Lower lobe of right lung (tissue), 2 donors: ENCODE data around the gene DUSP10. TPM values are rescaled to one million over a fixed set of nuclear protein-coding genes. Genes with fewer than 3 reads are reported as not detected.

Source experiments
- ATAC-seq, 2 donors: fragments of 200-7000 bp; cut with Tn5 transposase; one replicate each; pipeline ENCODE4 v1.9.1; 2020 to 2022; ENCODE audit warnings: mild to moderate bottlenecking in 2 of 2, moderate library complexity in 2 of 2
- DNase-seq: peaks from one replicate; pipeline ENCODE4 v3.0.0-alpha.2; 2020
- H3K27ac ChIP-seq: fragments of 200-600 bp; one replicate; pipeline ENCODE4 v1.8.0; 2022
- H3K27me3 ChIP-seq: fragments of 200-600 bp; one replicate; pipeline ENCODE4 v1.8.0; 2022; ENCODE audit warnings: low read depth
- H3K36me3 ChIP-seq: fragments of 200-600 bp; one replicate; pipeline ENCODE4 v1.8.0; 2022; ENCODE audit warnings: mild to moderate bottlenecking
- H3K4me1 ChIP-seq: fragments of 200-600 bp; one replicate; pipeline ENCODE4 v1.8.0; 2022
- H3K4me3 ChIP-seq: fragments of 200-600 bp; one replicate; pipeline ENCODE4 v1.8.0; 2022; ENCODE audit warnings: mild to moderate bottlenecking
- H3K9me3 ChIP-seq: fragments of 200-600 bp; one replicate; pipeline ENCODE4 v1.8.0; 2022
- intact Hi-C: fragments of 100-400 bp; cut with DNase I; formaldehyde crosslinking; loops from one replicate; pipeline ENCODE4 v1.11.0; 2022
- total RNA-seq: library from RNA; stranded (reverse); fragmentation: NEBNext Ultra II Directional; extraction: Animal tissue kit (Norgen Biotek cat#: 25700); gene quantifications from one replicate; pipeline ENCODE4 v1.2.1, GENCODE V29; 2021
- TF ChIP-seq, protein P1 (sequence below): fragments of 200-600 bp; IDR thresholded peaks from one replicate; pipeline ENCODE4 v1.8.0; 2022; ENCODE audit warnings: antibody characterized with exemption, mild to moderate bottlenecking
- donor health status: DM: no; HTN: yes; CAD: no; lungs with severe emphysema.

Gene DUSP10
- total RNA-seq, 1 donor from 2014 or later = 8.7 TPM

DNA sequence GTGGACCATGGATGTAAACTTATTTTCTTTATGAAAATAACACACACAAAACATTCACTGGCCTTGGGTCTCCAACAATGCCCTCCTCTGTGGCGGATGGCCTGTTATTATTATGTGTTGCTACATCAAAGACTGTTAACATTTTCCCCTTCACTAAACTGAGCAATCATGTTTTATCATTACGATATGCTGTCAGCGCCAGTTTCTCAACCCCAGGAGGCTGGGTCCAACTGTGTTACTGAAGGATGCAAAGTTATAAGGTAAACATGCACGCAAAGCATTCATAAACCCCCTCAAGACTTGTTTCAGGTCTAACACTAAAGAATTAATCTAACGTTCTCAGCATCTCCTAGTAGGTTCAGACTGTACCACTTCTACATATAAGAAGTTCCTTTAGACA is 6.0 kb upstream of the DUSP10 start:
- DNase-seq = no peak
- no peak for ATAC-seq
- Histone ChIP-seq H3K4me3 (no peak overlapping the region), H3K4me1 (peaks cover 6% of the 10 kb centered on the region), H3K27me3 (no peaks in the 10 kb centered on the region), H3K27ac (no peak overlapping the region), H3K9me3 (no peaks in the 10 kb centered on the region), H3K36me3 (no peaks in the 10 kb centered on the region)
- intact Hi-C loops = no loop called here
- TF ChIP-seq, protein P1, sequence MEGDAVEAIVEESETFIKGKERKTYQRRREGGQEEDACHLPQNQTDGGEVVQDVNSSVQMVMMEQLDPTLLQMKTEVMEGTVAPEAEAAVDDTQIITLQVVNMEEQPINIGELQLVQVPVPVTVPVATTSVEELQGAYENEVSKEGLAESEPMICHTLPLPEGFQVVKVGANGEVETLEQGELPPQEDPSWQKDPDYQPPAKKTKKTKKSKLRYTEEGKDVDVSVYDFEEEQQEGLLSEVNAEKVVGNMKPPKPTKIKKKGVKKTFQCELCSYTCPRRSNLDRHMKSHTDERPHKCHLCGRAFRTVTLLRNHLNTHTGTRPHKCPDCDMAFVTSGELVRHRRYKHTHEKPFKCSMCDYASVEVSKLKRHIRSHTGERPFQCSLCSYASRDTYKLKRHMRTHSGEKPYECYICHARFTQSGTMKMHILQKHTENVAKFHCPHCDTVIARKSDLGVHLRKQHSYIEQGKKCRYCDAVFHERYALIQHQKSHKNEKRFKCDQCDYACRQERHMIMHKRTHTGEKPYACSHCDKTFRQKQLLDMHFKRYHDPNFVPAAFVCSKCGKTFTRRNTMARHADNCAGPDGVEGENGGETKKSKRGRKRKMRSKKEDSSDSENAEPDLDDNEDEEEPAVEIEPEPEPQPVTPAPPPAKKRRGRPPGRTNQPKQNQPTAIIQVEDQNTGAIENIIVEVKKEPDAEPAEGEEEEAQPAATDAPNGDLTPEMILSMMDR = no peak

DNA sequence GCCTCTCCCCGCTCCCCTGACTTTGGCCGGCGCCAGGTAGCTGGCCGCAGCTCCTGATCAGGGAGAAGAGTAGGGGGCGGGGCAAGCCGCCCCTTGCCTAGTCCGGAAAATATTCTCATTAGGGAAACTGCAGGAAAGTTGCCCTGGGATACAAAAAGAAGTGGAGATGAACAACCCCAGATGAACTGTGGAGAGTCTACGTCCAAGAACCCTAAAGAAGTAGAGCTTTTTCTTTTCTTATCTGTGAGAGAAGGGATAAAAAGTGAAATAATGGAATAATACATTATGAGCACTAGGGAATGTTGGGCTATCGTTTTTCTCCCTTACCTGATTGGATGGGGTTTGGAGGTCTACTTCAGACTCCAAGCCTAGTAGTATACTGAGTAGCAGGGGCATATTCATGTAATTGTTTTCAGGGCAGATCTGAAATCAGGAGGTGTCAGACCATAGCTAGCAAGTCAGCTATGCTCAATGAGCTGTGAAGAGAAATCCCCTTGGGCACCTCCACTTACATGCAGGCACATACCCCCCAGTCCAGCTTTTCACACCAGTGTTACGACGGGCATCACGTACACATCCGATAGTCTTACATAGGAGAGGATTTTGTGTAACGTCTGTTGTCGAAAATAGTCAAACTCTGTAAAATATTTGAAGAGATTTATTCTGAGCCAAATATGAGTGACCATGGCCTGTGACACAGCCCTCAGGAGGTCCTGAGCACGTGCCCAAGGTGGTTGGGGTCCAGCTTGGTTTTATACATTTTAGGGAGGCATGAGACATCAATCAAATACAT is 1.7 kb upstream of the DUSP10 start:
- DNase-seq = no peak
- Histone ChIP-seq H3K4me3 (peak overlapping the region; percentile 76), H3K27me3 (no peaks in the 10 kb centered on the region), H3K27ac (peak overlapping the region; percentile 99), H3K9me3 (no peaks in the 10 kb centered on the region), H3K4me1 (peaks cover 24% of the 10 kb centered on the region), H3K36me3 (no peaks in the 10 kb centered on the region)
- intact Hi-C loops = no loop called here
- TF ChIP-seq, protein P1 = no peak
- ATAC-seq = peak in 1 of 2 donors; percentile 50

DNA sequence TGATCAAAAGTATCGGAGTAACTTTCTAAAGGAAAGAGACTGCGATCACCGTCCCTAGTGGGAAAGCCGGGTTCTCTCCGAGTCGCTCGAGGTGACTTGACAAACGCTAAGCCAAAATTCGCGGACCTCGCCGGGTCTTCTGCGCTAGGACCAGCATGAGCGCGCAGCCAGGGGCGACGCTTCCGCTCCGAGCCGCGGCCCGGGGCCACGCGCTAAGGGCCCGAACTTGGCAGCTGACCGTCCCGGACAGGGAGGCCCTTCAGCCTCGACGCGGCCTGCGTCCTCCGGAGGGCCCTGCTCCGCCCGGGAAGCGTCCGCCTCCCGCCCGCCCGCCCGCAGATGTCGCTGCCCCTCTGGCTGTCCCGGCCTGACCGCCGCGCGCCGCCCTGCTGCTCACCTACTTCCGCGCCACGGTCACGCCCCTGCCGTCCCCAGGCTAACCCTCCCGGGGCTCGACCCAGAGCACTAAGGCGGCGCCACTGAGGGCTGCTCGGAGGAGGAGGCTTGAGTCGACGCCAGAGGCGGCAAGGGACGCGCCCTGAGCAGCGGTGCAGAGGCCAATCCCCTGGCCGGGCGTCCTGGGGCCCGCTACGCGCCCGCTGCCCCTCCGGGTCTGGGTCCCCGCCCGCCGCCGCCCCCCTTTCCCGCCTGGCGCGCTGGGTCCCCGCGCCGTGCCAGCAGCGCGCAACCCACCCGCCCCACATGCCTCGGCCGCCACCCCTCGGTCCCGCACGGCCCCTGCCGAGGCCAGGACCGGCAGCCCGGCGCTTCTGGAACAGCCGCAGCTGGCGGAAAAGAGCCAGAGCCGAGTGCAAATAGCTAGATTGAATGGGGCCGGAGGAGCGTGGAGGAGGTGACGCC is 896 bp upstream of the DUSP10 start:
- Histone ChIP-seq H3K36me3 (no peaks in the 10 kb centered on the region), H3K4me1 (peaks cover 24% of the 10 kb centered on the region), H3K4me3 (peak overlapping the region; percentile 76), H3K27ac (peak overlapping the region; percentile 99), H3K9me3 (no peaks in the 10 kb centered on the region), H3K27me3 (no peaks in the 10 kb centered on the region)
- intact Hi-C loops = no loop called here
- ATAC-seq = peak; percentile 90 to 91
- DNase-seq = peak; percentile 96
- TF ChIP-seq, protein P1 = peak; percentile 43

DNA sequence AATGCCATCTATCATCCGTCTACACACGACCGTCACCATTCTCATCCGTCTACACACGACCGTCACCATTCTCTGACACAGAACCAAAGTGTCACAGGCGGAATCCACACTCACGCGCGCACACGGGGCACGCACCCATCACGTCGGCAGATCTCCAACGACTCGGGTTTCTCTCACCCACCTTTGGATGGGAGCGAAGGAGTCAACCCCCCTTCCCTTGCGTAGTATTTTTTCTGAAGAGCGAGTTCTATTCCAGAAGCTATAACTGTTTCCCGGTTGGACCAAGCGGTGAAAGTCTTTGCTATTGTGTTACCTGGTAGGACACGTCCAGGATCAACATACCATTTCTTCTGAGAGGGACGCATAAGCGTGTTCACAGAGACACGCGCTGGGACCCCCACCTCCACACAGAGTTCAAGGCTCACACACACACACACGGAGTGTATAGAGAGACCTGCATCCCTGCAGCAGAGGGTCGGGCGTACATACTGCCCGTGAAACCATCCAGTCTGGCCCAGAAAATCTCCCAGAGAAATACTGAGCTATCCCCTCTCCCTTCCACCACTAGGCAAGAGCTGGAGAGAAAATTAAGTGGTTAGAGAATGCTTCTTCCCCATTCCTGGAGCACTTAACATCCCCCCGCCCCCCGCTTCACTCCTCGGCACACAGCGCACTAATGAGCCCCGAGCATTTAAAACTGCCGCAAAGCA is 741 bp downstream of the DUSP10 start:
- DNase-seq (peak; percentile 66), ATAC-seq (peak; percentile 1 to 4)
- intact Hi-C loops = no loop called here
- H3K27me3 ChIP-seq = no peaks in the 10 kb centered on the region
- no peaks in the 10 kb centered on the region for H3K9me3 ChIP-seq
- H3K27ac ChIP-seq = peak overlapping the region; percentile 99
- peaks cover 8% of the 10 kb centered on the region for H3K36me3 ChIP-seq
- H3K4me3 ChIP-seq = peak overlapping the region; percentile 76
- TF ChIP-seq, protein P1 = no peak
- H3K4me1 ChIP-seq = peaks cover 28% of the 10 kb centered on the region

DNA sequence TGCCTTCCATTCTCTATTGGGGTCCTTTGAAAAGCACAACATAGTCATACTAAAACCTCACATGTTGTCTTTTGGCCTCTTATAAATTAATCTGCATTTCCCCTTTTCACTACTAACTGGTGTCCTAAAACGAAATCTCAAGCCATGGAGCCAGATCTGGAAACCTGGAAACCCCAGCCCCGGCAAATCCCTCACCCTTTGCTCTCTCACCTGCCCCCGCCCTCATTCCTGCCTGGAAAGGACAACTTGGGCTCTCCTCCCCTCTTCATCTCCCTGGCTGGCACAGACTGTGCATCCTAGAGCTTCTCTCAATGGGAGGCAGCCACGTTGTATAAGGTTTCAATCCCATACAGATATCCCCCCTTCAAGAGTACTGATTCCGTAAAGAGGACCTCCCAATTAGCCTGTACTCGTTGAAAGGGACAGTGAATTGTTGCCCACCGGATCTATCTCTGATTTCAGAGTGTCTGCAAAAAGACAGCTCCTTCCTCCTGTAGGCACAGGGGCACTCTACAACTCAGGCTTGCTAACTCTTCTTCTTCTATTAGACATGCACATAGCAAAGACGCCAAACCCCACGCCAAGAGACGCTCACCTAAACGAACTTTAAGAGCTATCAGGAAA is 1.4 kb downstream of the DUSP10 start:
- DNase-seq (no peak), ATAC-seq (no peak)
- H3K4me3 ChIP-seq = peak overlapping the region; percentile 76
- intact Hi-C loops = no loop called here
- H3K9me3 ChIP-seq = no peaks in the 10 kb centered on the region
- peaks cover 8% of the 10 kb centered on the region for H3K36me3 ChIP-seq
- no peaks in the 10 kb centered on the region for H3K27me3 ChIP-seq
- TF ChIP-seq, protein P1 = no peak
- H3K4me1 ChIP-seq = peaks cover 35% of the 10 kb centered on the region
- peak overlapping the region; percentile 99 for H3K27ac ChIP-seq
